ENCODE results near the gene TEDC1.

Gene TEDC1

DNA sequence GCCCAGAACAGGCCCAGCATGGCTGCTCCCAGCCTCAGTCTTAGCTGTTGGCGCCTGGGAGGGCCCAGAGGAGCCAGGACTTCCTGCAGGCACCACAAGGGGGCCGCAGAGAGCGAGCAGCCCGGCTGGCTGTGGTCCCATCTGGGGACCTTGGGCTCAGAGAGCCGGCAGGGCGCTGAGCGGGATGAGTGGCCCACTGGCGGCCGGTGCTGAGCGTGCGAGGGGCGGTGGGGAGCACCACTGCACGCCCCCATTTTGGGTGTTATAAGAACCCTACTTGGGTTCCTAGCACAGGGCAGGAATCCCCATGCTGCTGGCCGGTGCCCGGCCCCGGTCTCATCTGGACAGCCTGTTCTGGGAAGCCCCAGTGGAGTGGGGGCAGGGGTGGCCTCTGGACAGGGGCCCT, 42.3 kb upstream of the TEDC1 start:
- TF ChIP-seq ZBTB7A (IDR thresholded peaks at IDR 0.05; ENCODE audit: low read depth): no peak
- no peak for TF ChIP-seq EP300 (IDR thresholded peaks at IDR 0.05; ENCODE audit: borderline replicate concordance)
- no peak for TF ChIP-seq CREB1 (IDR thresholded peaks at IDR 0.05; ENCODE audit: low read depth)
- TF ChIP-seq RAD21 (IDR thresholded peaks at IDR 0.05; ENCODE audit: low read depth): peak; percentile 65
- TF ChIP-seq, protein P1, sequence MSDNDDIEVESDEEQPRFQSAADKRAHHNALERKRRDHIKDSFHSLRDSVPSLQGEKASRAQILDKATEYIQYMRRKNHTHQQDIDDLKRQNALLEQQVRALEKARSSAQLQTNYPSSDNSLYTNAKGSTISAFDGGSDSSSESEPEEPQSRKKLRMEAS (IDR thresholded peaks at IDR 0.05): no peak
- TF ChIP-seq EGR1 (IDR thresholded peaks at IDR 0.05): no peak
- TF ChIP-seq YY1 (IDR thresholded peaks at IDR 0.05; ENCODE audit: low read depth): 0 out of 2 replicates have a peak, but pooled peaks have one; percentile 48
- 0 out of 2 replicates have a peak, but pooled peaks have one; percentile 21 for TF ChIP-seq NFIC (IDR thresholded peaks at IDR 0.05)
- TF ChIP-seq CEBPB (IDR thresholded peaks at IDR 0.05): no peak
- no peak for TF ChIP-seq FOXM1 (IDR thresholded peaks at IDR 0.05; ENCODE audit: borderline replicate concordance, low read depth)
- TF ChIP-seq, protein P2, sequence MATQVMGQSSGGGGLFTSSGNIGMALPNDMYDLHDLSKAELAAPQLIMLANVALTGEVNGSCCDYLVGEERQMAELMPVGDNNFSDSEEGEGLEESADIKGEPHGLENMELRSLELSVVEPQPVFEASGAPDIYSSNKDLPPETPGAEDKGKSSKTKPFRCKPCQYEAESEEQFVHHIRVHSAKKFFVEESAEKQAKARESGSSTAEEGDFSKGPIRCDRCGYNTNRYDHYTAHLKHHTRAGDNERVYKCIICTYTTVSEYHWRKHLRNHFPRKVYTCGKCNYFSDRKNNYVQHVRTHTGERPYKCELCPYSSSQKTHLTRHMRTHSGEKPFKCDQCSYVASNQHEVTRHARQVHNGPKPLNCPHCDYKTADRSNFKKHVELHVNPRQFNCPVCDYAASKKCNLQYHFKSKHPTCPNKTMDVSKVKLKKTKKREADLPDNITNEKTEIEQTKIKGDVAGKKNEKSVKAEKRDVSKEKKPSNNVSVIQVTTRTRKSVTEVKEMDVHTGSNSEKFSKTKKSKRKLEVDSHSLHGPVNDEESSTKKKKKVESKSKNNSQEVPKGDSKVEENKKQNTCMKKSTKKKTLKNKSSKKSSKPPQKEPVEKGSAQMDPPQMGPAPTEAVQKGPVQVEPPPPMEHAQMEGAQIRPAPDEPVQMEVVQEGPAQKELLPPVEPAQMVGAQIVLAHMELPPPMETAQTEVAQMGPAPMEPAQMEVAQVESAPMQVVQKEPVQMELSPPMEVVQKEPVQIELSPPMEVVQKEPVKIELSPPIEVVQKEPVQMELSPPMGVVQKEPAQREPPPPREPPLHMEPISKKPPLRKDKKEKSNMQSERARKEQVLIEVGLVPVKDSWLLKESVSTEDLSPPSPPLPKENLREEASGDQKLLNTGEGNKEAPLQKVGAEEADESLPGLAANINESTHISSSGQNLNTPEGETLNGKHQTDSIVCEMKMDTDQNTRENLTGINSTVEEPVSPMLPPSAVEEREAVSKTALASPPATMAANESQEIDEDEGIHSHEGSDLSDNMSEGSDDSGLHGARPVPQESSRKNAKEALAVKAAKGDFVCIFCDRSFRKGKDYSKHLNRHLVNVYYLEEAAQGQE (IDR thresholded peaks at IDR 0.05; ENCODE audit: low read depth): no peak
- TF ChIP-seq TEAD4 (IDR thresholded peaks at IDR 0.05): no peak
- no peak for TF ChIP-seq TCF12 (IDR thresholded peaks at IDR 0.05; ENCODE audit: low read depth)
- no peak for TF ChIP-seq TAF1 (IDR thresholded peaks at IDR 0.05; ENCODE audit: low read depth)
- TF ChIP-seq, protein P3, sequence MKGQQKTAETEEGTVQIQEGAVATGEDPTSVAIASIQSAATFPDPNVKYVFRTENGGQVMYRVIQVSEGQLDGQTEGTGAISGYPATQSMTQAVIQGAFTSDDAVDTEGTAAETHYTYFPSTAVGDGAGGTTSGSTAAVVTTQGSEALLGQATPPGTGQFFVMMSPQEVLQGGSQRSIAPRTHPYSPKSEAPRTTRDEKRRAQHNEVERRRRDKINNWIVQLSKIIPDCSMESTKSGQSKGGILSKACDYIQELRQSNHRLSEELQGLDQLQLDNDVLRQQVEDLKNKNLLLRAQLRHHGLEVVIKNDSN (IDR thresholded peaks at IDR 0.05): no peak

DNA sequence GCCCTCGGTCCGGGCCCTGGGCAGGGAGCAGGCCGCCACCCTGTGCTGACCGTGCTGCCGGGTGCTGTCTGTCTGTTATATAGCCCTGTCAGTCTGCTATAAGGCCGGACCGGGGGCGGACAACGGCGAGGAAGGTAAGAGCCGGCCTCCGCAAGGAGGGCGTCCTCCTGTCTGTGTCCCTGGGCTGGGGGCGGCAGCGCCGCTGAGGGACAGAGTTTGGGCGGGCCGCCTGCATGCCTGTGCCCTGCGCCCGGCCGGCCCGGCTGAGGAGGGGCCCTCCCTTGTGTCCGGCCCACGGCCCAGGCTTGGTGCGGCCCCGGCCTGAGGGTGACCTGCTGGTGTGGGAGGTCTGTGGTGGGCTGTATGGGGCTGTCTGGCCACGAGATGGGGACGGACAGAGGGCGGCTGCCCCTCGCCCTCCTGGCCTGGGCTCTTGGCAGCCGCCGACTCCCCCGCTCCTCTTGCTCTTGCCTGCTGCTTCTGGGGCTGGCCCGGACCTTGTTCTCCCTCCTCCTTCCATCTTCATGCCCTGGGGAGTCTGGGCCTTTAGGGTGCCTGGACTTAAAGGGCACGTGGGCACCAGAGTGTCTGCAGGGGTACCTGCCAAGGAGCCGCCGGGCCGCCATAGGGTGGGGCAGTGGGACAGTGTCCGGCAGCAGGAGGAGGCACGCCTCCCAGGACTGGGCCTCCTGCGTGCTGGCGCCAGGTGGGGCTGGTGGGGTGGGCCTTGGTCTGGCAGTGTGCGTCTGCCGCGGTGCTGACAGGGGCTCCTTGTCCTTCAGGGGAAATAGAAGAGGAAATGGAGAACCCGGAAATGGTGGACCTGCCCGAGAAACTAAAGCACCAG, 41.5 kb upstream of the TEDC1 start:
- TF ChIP-seq RAD21 (IDR thresholded peaks at IDR 0.05; ENCODE audit: low read depth): no peak
- no peak for TF ChIP-seq EGR1 (IDR thresholded peaks at IDR 0.05)
- TF ChIP-seq TEAD4 (IDR thresholded peaks at IDR 0.05): no peak
- TF ChIP-seq CREB1 (IDR thresholded peaks at IDR 0.05; ENCODE audit: low read depth): no peak
- no peak for TF ChIP-seq YY1 (IDR thresholded peaks at IDR 0.05; ENCODE audit: low read depth)
- TF ChIP-seq CEBPB (IDR thresholded peaks at IDR 0.05): no peak

DNA sequence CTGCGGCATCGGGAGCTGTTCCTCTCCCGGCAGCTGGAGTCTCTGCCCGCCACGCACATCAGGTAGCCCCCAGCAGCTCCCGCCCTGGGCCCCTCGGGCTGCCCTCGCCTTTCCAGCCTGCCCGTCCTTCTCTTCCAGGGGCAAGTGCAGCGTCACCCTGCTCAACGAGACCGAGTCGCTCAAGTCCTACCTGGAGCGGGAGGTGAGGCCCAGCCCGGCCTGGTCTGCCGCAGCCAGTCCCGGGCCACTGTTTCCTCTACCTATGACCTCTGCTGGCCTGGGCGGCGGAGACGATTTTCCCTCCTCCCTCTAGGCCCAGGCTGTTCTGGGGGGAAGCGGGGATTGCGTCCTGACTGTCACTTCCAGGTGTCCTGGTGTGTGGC, 40.9 kb upstream of the TEDC1 start:
- TF ChIP-seq, protein P1 (IDR thresholded peaks at IDR 0.05): no peak
- TF ChIP-seq TAF1 (IDR thresholded peaks at IDR 0.05; ENCODE audit: low read depth) (no peak), NFIC (IDR thresholded peaks at IDR 0.05) (no peak), EP300 (IDR thresholded peaks at IDR 0.05; ENCODE audit: borderline replicate concordance) (no peak), FOXM1 (IDR thresholded peaks at IDR 0.05; ENCODE audit: borderline replicate concordance, low read depth) (no peak), TEAD4 (IDR thresholded peaks at IDR 0.05) (no peak), YY1 (IDR thresholded peaks at IDR 0.05; ENCODE audit: low read depth) (no peak), TCF12 (IDR thresholded peaks at IDR 0.05; ENCODE audit: low read depth) (no peak), ZBTB7A (IDR thresholded peaks at IDR 0.05; ENCODE audit: low read depth) (no peak), EGR1 (IDR thresholded peaks at IDR 0.05) (no peak), CEBPB (IDR thresholded peaks at IDR 0.05) (no peak), CREB1 (IDR thresholded peaks at IDR 0.05; ENCODE audit: low read depth) (no peak), RAD21 (IDR thresholded peaks at IDR 0.05; ENCODE audit: low read depth) (no peak)
- TF ChIP-seq, protein P3 (IDR thresholded peaks at IDR 0.05): no peak
- TF ChIP-seq, protein P2 (IDR thresholded peaks at IDR 0.05; ENCODE audit: low read depth): no peak

DNA sequence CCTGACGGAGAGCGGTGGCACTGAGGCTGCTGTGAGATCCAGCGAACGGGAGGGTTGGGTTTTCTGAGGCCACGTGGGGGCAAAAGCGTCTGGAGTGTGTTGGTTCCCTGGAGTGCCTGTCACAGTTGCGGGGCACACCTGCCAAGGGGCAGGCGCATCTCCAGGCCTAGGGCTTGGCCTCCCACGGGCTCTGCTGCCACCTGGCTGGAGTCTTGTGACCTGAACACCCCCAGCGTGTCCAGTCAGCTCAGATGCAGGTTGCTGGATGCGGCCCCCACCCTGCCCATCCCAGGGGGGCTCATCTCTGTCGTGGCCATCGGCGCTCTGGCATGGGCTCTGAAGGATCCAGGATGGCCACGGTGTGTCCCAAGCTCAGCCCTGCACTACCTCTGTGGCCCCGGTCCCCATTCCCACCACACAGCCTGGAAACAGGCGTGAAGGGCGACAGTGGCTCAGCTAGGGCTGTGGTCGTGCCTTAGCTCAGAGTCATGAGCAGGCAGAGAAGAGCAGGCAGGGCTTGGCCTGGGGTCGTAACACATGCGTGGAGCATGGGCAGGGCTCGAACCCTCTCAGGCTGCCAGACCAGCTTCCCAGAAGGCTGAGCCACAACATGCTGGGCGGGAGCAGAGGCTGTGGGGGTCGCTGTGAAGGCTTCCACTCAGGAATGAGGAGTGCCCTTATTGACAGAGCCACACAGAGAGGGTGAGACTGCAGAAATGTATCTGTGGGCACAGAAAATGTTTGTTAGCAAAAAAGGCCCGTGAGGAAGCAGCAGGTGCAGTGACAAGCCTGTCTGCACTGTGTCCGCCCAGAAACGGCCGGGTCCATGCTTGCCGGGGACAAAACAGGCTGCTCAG, 40.0 kb upstream of the TEDC1 start:
- TF ChIP-seq EP300 (IDR thresholded peaks at IDR 0.05; ENCODE audit: borderline replicate concordance): no peak
- no peak for TF ChIP-seq ZBTB7A (IDR thresholded peaks at IDR 0.05; ENCODE audit: low read depth)
- TF ChIP-seq, protein P2 (IDR thresholded peaks at IDR 0.05; ENCODE audit: low read depth): no peak
- TF ChIP-seq, protein P1 (IDR thresholded peaks at IDR 0.05): no peak
- TF ChIP-seq CEBPB (IDR thresholded peaks at IDR 0.05): no peak
- TF ChIP-seq FOXM1 (IDR thresholded peaks at IDR 0.05; ENCODE audit: borderline replicate concordance, low read depth): no peak
- no peak for TF ChIP-seq TAF1 (IDR thresholded peaks at IDR 0.05; ENCODE audit: low read depth)
- TF ChIP-seq RAD21 (IDR thresholded peaks at IDR 0.05; ENCODE audit: low read depth): no peak
- no peak for TF ChIP-seq NFIC (IDR thresholded peaks at IDR 0.05)
- no peak for TF ChIP-seq EGR1 (IDR thresholded peaks at IDR 0.05)
- no peak for TF ChIP-seq TCF12 (IDR thresholded peaks at IDR 0.05; ENCODE audit: low read depth)
- no peak for TF ChIP-seq YY1 (IDR thresholded peaks at IDR 0.05; ENCODE audit: low read depth)
- no peak for TF ChIP-seq TEAD4 (IDR thresholded peaks at IDR 0.05)
- no peak for TF ChIP-seq CREB1 (IDR thresholded peaks at IDR 0.05; ENCODE audit: low read depth)
- TF ChIP-seq, protein P3 (IDR thresholded peaks at IDR 0.05): no peak
